Psoas muscle (tissue), 8 donors: ENCODE measurements around the gene GFRAL. TPM values are rescaled to one million over a fixed set of nuclear protein-coding genes. Genes with fewer than 3 reads are reported as not detected.

Experiments
- ATAC-seq, 4 donors: fragments of 200-7000 bp; cut with Tn5 transposase; one replicate each; pipeline ENCODE4 v1.9.1; 2020; ENCODE audit warnings: moderate library complexity in 3 of 4, mild to moderate bottlenecking in 2 of 4
- DNase-seq, 2 donors: peaks; one replicate each; pipeline ENCODE4 v3.0.0-alpha.2; 2020
- H3K27ac ChIP-seq: fragments of 200-600 bp; one replicate; pipeline ENCODE4 v1.8.0; 2022
- H3K27me3 ChIP-seq, 3 donors: fragments of 200-600 bp in 1 of 3; one replicate each; pipeline versions ENCODE4 v1.6.1 to v1.8.0; 2013 to 2022; ENCODE audit warnings: low read length in 2 of 3, mild to moderate bottlenecking in 2 of 3, moderate library complexity in 1 of 3; ENCODE audit not compliant: insufficient read depth in 3 of 3
- H3K36me3 ChIP-seq, 2 donors: fragments of 200-600 bp in 1 of 2; one replicate each; pipeline versions ENCODE4 v1.6.1 to v1.8.0; 2013 to 2022; ENCODE audit warnings: low read depth in 1 of 2, mild to moderate bottlenecking in 1 of 2, moderate library complexity in 1 of 2; ENCODE audit not compliant: insufficient read depth in 1 of 2
- H3K4me1 ChIP-seq: fragments of 200-600 bp; one replicate; pipeline ENCODE4 v1.8.0; 2022
- H3K4me3 ChIP-seq: fragments of 200-600 bp; one replicate; pipeline ENCODE4 v1.8.0; 2022; ENCODE audit warnings: mild to moderate bottlenecking
- H3K9me3 ChIP-seq: fragments of 200-600 bp; one replicate; pipeline ENCODE4 v1.8.0; 2022
- WGBS, 3 donors: extraction: QIAGEN DNeasy Blood & Tissue Kit; methylation state at CpG; one replicate each; pipeline versions ENCODE4 v1.1.6 to v1.1.7; 2013; 5-methylcytosine and 5-hydroxymethylcytosine counted together
- intact Hi-C, 2 donors: fragments of 100-400 bp; cut with DNase I; formaldehyde crosslinking; loops; one replicate each; pipeline versions ENCODE4 v1.11.0 to v1.14.2; 2022
- polyA plus RNA-seq, 3 donors: library from polyadenylated mRNA; stranded (reverse); fragments of 200-250 nt; gene quantifications; one replicate each; pipeline ENCODE4 v1.2.3, GENCODE V29; 2013
- total RNA-seq, 4 donors: library from RNA; stranded (reverse); fragmentation: NEBNext Ultra II Directional in 2 of 4; extraction: Animal tissue kit (Norgen Biotek cat#: 25700) in 2 of 4; gene quantifications; one replicate each; pipeline versions ENCODE4 v1.2.1 to v1.2.4, GENCODE V29; 2021 to 2023
- TF ChIP-seq, protein P1 (sequence below): fragments of 200-600 bp; IDR thresholded peaks from one replicate; pipeline ENCODE4 v1.8.0; 2022; ENCODE audit warnings: antibody characterized with exemption
- donor health status: healthy with polysubstance abuse.
- donor health status: DM: no; HTN: no; CAD: no; lungs with moderate emphysema.
- donor health status: Bipolar disorder and iron deficiency.
- donor health status: healthy.
- donor health status: DM: yes; HTN: yes; CAD: no.
- donor health status: DM: no; HTN: no; CAD: no.
- donor health status: DM: no; HTN: no; CAD: no.
- donor health status: DM: yes; HTN: yes; CAD: no.

The GFRAL gene
- total and polyA plus RNA-seq, 7 donors: not detected

DNA sequence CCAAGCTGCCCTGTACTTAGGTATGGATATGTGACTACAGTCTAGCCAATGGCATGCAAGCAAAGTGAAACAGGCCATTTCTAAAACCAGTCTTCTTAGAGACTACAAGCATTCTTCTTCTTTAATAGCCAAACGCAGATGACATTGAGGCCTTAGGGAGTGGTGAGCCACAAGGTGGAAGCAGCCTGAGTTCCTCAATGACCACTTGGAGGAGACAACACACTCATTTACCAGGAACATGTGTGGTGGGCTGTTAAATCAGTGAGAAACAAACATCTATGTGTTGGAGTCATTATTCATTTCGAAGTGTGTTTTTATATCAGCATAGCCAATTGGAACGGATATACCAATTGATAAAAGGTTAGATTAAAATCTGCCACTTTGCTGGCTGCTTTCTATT is 122.0 kb downstream of the GFRAL start:
- no peak for DNase-seq
- Histone ChIP-seq H3K4me3 (no peak overlapping the region), H3K27ac (no peak overlapping the region), H3K9me3 (no peaks in the 10 kb centered on the region), H3K36me3 (no peaks in the 10 kb centered on the region), H3K4me1 (no peaks in the 10 kb centered on the region), H3K27me3 (no peaks in the 10 kb centered on the region)
- intact Hi-C loops: loop anchor here in 1 of 2 donors (10.0 kb wide), 1 partner anchor 506 kb away; no protein-coding TSS in a partner anchor
- TF ChIP-seq, protein P1, sequence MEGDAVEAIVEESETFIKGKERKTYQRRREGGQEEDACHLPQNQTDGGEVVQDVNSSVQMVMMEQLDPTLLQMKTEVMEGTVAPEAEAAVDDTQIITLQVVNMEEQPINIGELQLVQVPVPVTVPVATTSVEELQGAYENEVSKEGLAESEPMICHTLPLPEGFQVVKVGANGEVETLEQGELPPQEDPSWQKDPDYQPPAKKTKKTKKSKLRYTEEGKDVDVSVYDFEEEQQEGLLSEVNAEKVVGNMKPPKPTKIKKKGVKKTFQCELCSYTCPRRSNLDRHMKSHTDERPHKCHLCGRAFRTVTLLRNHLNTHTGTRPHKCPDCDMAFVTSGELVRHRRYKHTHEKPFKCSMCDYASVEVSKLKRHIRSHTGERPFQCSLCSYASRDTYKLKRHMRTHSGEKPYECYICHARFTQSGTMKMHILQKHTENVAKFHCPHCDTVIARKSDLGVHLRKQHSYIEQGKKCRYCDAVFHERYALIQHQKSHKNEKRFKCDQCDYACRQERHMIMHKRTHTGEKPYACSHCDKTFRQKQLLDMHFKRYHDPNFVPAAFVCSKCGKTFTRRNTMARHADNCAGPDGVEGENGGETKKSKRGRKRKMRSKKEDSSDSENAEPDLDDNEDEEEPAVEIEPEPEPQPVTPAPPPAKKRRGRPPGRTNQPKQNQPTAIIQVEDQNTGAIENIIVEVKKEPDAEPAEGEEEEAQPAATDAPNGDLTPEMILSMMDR: no peak
- WGBS, 3 donors: 54 to 64% (median 57%) methylated on average over 3 of the region's 3 CpGs
- no peak for ATAC-seq

DNA sequence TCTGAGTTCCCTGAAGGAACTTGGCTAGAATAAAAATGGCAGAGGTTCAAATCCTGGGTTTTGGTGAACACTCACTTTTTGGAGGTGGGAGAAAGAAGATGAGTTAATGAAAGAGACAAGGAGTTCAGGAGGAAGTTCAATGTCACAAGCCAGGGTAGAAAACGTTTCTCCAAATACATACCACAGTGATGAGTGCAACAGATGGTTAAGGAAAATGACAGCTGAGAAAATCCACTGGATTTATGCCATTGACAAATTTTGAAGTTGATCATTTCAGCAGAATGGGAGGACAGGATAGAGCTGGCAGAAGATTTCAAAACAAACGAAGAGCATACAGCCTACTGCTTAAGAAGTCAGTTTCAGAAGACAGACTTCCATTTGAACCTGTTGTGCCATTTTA is 122.7 kb downstream of the GFRAL start:
- TF ChIP-seq, protein P1: no peak
- no peak overlapping the region for H3K27ac ChIP-seq
- no peaks in the 10 kb centered on the region for H3K36me3 ChIP-seq
- ATAC-seq (peak in 2 of 4 donors; percentile 21 to 25), DNase-seq (no peak)
- no peaks in the 10 kb centered on the region for H3K27me3 ChIP-seq
- H3K4me1 ChIP-seq: no peaks in the 10 kb centered on the region
- no peaks in the 10 kb centered on the region for H3K9me3 ChIP-seq
- 5 to 15% (median 8%) methylated on average over 2 of the region's 2 CpGs for WGBS, 3 donors
- intact Hi-C loops: no loop called here
- no peak overlapping the region for H3K4me3 ChIP-seq

Other genes starting within 250 kb of the GFRAL start
- not detected for gene HCRTR2, start 153.0 kb upstream of the GFRAL start, total RNA-seq
- gene HCRTR2, start 153.0 kb upstream of the GFRAL start, polyA plus RNA-seq: under 1 TPM in 1 of 3 donors, not detected in 2; 0.01 TPM